ENCODE measurements around the gene TLX2. TPM values are rescaled to one million over a fixed set of nuclear protein-coding genes. Genes with fewer than 3 reads are reported as not detected.

The TLX2 gene
- total RNA-seq, 1 experiment from 2014 or later = 3.1 TPM

DNA sequence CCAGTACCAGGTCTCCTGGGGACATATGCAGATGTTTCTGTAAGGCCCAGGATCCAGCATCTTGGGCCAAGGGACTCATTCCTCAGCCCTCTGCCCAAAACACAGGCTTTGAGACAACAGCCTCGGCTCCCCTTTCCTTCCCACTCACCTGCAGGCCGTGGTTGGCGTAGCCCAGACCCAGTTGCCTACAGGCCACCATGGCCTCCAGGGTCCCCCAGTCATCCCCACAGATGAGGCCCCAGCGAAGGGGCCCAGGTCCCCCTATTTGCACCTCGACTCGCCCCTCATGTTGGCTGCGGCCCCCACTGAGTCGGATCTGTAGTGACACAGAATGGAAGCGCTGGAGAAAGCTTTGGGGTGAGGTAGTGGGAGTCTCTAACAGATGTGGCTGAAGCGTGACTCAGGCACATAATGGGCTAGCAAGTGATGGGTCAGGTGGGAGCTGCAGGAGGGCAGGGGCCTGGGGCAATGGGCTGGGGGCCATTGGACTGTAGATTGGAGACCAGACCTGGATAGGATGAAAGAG, 21.3 kb downstream of the TLX2 start:
- no peak overlapping the region for H3K27ac ChIP-seq (ENCODE audit: low read length)
- ChIA-PET POLR2A (ENCODE audit: unreplicated experiment) (no interaction called here), CTCF (no interaction called here)
- no peaks in the 10 kb centered on the region for H4K20me1 ChIP-seq (ENCODE audit: low read length)
- DNase-seq = no peak
- BruUV-seq (replicated peaks) = no TSS peak
- peaks cover 7% of the 10 kb centered on the region; the same call in 1 of the 2 replicates for H3K36me3 ChIP-seq (ENCODE audit: low read depth, low read length)
- intact Hi-C loops (cut with micrococcal nuclease) = no loop called here
- no peaks in the 10 kb centered on the region for H3K9me3 ChIP-seq (ENCODE audit: low read length)
- H3K4me2 ChIP-seq (ENCODE audit: low read length) = no peak overlapping the region
- no peaks in the 10 kb centered on the region for H3F3A ChIP-seq (ENCODE audit: low read length, unreplicated experiment)
- H3K27me3 ChIP-seq (ENCODE audit: low read length) = no peaks in the 10 kb centered on the region
- no peak overlapping the region for H3K4me3 ChIP-seq (ENCODE audit: low read length)
- H3K9me2 ChIP-seq (replicated peaks; ENCODE audit: low read length) = no peaks in the 10 kb centered on the region
- H3K9ac ChIP-seq (ENCODE audit: low read length) = no peak overlapping the region
- peaks cover 12% of the 10 kb centered on the region for H3K79me2 ChIP-seq (ENCODE audit: low read length)
- ATAC-seq = no peak
- TF ChIP-seq EZH2phosphoT487 (IDR thresholded peaks at IDR 0.05; ENCODE audit: borderline replicate concordance, low read length) (no peak), EZH2 (IDR thresholded peaks at IDR 0.05; ENCODE audit: low read length, unreplicated experiment) (no peak)
- TF ChIP-seq, protein P1, sequence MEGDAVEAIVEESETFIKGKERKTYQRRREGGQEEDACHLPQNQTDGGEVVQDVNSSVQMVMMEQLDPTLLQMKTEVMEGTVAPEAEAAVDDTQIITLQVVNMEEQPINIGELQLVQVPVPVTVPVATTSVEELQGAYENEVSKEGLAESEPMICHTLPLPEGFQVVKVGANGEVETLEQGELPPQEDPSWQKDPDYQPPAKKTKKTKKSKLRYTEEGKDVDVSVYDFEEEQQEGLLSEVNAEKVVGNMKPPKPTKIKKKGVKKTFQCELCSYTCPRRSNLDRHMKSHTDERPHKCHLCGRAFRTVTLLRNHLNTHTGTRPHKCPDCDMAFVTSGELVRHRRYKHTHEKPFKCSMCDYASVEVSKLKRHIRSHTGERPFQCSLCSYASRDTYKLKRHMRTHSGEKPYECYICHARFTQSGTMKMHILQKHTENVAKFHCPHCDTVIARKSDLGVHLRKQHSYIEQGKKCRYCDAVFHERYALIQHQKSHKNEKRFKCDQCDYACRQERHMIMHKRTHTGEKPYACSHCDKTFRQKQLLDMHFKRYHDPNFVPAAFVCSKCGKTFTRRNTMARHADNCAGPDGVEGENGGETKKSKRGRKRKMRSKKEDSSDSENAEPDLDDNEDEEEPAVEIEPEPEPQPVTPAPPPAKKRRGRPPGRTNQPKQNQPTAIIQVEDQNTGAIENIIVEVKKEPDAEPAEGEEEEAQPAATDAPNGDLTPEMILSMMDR (conservative IDR thresholded peaks at IDR 0.05; ENCODE audit: low read depth, low read length) = no peak
- peaks cover 8% of the 10 kb centered on the region; the same call in 1 of the 2 replicates for H3K4me1 ChIP-seq (ENCODE audit: insufficient read depth, low read length)
- no peak overlapping the region for H2AFZ ChIP-seq (ENCODE audit: low read length)

DNA sequence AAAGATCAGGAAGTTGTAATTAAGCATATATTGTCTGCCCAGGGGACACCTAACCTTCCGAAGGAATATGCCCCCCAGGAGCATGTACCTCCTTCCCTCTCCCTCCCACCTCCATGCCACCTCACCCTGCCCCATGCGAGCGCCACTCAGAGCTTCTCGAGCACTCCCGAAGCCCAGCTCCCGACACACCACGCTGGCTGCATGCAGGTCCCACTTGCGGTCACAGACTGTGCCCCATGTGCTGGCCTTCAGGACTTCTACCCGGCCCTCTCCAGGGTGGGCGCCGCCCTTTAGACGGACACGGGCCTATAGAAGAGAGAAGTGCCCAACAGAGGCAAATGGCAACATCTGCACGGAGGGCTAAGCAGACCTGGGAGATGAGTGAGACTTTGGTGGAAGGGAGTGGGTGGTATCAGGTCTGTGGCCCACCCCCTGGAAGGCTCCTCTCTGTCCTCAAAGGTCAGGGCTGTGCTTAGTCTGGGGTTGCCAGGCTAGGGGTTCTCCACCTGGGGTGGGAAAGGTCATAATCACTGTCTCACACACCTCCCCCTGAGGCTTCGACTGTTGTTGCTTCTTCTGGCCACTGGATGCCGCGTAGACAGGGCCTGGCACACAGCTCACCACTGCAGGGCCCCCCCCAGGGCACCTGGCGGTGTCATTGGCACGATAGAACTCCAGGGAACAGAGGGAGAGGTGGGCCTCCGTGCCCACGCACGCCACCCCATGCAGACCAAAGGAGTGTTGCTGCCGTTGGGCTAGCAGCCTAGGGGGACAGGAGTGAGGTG, 22.1 kb downstream of the TLX2 start:
- ATAC-seq = no peak
- no peaks in the 10 kb centered on the region for H3F3A ChIP-seq (ENCODE audit: low read length, unreplicated experiment)
- no peaks in the 10 kb centered on the region for H3K27me3 ChIP-seq (ENCODE audit: low read length)
- intact Hi-C loops (cut with micrococcal nuclease) = no loop called here
- ChIA-PET POLR2A (ENCODE audit: unreplicated experiment) (no interaction called here), CTCF (no interaction called here)
- H2AFZ ChIP-seq (ENCODE audit: low read length) = no peak overlapping the region
- no peak overlapping the region for H3K4me3 ChIP-seq (ENCODE audit: low read length)
- H3K4me2 ChIP-seq (ENCODE audit: low read length) = no peak overlapping the region
- peaks cover 7% of the 10 kb centered on the region; the same call in 1 of the 2 replicates for H3K36me3 ChIP-seq (ENCODE audit: low read depth, low read length)
- no peak overlapping the region for H3K27ac ChIP-seq (ENCODE audit: low read length)
- peaks cover 4% of the 10 kb centered on the region for H3K79me2 ChIP-seq (ENCODE audit: low read length)
- no peak for TF ChIP-seq EZH2 (IDR thresholded peaks at IDR 0.05; ENCODE audit: low read length, unreplicated experiment)
- no peak for TF ChIP-seq EZH2phosphoT487 (IDR thresholded peaks at IDR 0.05; ENCODE audit: borderline replicate concordance, low read length)
- TF ChIP-seq, protein P1 (conservative IDR thresholded peaks at IDR 0.05; ENCODE audit: low read depth, low read length) = no peak
- H3K9me3 ChIP-seq (ENCODE audit: low read length) = no peaks in the 10 kb centered on the region
- BruUV-seq (replicated peaks) = no TSS peak
- no peaks in the 10 kb centered on the region for H4K20me1 ChIP-seq (ENCODE audit: low read length)
- no peaks in the 10 kb centered on the region for H3K9me2 ChIP-seq (replicated peaks; ENCODE audit: low read length)
- H3K9ac ChIP-seq (ENCODE audit: low read length) = no peak overlapping the region
- DNase-seq = no peak
- 0 out of 2 replicates have a peak, but pooled peaks cover 2% of the 10 kb centered on the region for H3K4me1 ChIP-seq (ENCODE audit: insufficient read depth, low read length)

DNA sequence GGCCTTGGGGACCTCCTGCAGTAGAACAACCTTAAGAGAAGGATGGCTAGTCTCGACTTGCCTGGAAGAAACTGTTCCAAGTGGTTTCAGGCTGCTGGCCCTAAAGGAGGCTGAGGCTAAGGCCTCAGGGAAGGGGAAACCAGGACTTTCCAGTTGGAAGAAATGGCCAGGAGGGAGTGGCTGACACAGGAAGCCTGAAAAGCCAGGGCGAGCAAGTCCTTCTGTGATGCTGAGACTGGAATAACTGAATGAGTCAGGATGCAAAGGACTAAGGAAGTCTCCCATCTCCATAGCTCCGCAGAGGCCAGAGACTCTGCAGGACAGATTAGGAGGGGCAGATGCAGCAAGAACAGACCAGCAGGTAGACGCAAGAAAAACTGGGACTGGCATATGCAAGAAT, 22.9 kb downstream of the TLX2 start:
- H3F3A ChIP-seq (ENCODE audit: low read length, unreplicated experiment) = no peaks in the 10 kb centered on the region
- ChIA-PET CTCF (no interaction called here), POLR2A (ENCODE audit: unreplicated experiment) (no interaction called here)
- no TSS peak for BruUV-seq (replicated peaks)
- no peak overlapping the region for H3K4me2 ChIP-seq (ENCODE audit: low read length)
- no peaks in the 10 kb centered on the region for H3K9me2 ChIP-seq (replicated peaks; ENCODE audit: low read length)
- no peak overlapping the region for H3K4me3 ChIP-seq (ENCODE audit: low read length)
- no peaks in the 10 kb centered on the region for H3K27me3 ChIP-seq (ENCODE audit: low read length)
- H2AFZ ChIP-seq (ENCODE audit: low read length) = no peak overlapping the region
- H3K9ac ChIP-seq (ENCODE audit: low read length) = no peak overlapping the region
- H3K79me2 ChIP-seq (ENCODE audit: low read length) = no peaks in the 10 kb centered on the region
- no peak for TF ChIP-seq EZH2phosphoT487 (IDR thresholded peaks at IDR 0.05; ENCODE audit: borderline replicate concordance, low read length)
- H3K36me3 ChIP-seq (ENCODE audit: low read depth, low read length) = peaks cover 7% of the 10 kb centered on the region; the same call in 1 of the 2 replicates
- DNase-seq (no peak), ATAC-seq (no peak; the same call in 1 of the 2 replicates)
- H4K20me1 ChIP-seq (ENCODE audit: low read length) = no peaks in the 10 kb centered on the region
- H3K9me3 ChIP-seq (ENCODE audit: low read length) = no peaks in the 10 kb centered on the region
- intact Hi-C loops (cut with micrococcal nuclease) = no loop called here
- H3K4me1 ChIP-seq (ENCODE audit: insufficient read depth, low read length) = no peaks in the 10 kb centered on the region
- no peak overlapping the region for H3K27ac ChIP-seq (ENCODE audit: low read length)
